ENCODE measurements around the gene SELENOI. TPM values are rescaled to one million over a fixed set of nuclear protein-coding genes. Genes with fewer than 3 reads are reported as not detected.

The SELENOI gene
- total RNA-seq, 1 experiment from 2014 or later, result 75.4 TPM

DNA sequence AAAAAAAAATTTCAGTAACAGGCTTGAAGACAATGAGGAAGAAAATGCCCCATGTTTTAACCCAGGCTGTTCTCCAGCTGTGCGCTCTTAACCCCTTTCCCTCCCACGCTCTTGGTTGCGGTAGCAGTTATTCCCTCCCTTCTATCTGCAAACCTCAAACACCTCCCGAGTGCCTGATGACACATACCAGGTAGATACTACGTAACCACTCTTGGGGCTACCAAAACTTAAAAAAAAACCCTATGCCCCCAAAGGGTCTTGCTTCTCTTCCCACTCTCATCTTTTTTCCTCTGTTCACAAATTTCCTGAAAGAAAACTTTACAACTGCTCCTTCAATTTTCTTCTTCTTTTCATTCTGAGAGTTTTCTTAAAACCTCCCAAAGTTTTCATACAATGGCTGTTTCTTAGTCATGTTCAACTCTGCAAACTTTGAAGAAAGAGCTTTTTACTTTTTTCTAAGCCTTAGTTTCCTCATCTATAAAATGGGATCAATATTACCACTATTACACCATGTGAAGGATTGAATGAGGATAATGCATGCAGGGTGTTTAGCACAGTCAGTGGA, 50.9 kb downstream of the SELENOI start:
- TF ChIP-seq, protein P1, sequence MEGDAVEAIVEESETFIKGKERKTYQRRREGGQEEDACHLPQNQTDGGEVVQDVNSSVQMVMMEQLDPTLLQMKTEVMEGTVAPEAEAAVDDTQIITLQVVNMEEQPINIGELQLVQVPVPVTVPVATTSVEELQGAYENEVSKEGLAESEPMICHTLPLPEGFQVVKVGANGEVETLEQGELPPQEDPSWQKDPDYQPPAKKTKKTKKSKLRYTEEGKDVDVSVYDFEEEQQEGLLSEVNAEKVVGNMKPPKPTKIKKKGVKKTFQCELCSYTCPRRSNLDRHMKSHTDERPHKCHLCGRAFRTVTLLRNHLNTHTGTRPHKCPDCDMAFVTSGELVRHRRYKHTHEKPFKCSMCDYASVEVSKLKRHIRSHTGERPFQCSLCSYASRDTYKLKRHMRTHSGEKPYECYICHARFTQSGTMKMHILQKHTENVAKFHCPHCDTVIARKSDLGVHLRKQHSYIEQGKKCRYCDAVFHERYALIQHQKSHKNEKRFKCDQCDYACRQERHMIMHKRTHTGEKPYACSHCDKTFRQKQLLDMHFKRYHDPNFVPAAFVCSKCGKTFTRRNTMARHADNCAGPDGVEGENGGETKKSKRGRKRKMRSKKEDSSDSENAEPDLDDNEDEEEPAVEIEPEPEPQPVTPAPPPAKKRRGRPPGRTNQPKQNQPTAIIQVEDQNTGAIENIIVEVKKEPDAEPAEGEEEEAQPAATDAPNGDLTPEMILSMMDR (IDR thresholded peaks at IDR 0.05; ENCODE audit: unreplicated experiment), result no peak
- Mint-ChIP-seq H3K27me3 (ENCODE audit: unreplicated experiment) (no peaks in the 10 kb centered on the region), H3K36me3 (ENCODE audit: insufficient read depth, unreplicated experiment) (peaks cover 7% of the 10 kb centered on the region), H3K4me1 (ENCODE audit: low read depth, unreplicated experiment) (no peaks in the 10 kb centered on the region), H3K27ac (ENCODE audit: unreplicated experiment) (no peak overlapping the region), H3K4me3 (ENCODE audit: low read depth, unreplicated experiment) (no peak overlapping the region), H3K9me3 (ENCODE audit: low read depth, unreplicated experiment) (no peaks in the 10 kb centered on the region)
- no peak for DNase-seq
- CTCF ChIA-PET, result interaction anchor here (0.6 kb wide), 1 partner anchor 1444 kb away, joined by 3 read pairs; no protein-coding TSS in a partner anchor
- no TSS peak for BruUV-seq (replicated peaks)
- intact Hi-C loops (cut with micrococcal nuclease; ENCODE audit: unreplicated experiment), result loop anchor here (5.0 kb wide), 1 partner anchor 35 kb away; no protein-coding TSS in a partner anchor

DNA sequence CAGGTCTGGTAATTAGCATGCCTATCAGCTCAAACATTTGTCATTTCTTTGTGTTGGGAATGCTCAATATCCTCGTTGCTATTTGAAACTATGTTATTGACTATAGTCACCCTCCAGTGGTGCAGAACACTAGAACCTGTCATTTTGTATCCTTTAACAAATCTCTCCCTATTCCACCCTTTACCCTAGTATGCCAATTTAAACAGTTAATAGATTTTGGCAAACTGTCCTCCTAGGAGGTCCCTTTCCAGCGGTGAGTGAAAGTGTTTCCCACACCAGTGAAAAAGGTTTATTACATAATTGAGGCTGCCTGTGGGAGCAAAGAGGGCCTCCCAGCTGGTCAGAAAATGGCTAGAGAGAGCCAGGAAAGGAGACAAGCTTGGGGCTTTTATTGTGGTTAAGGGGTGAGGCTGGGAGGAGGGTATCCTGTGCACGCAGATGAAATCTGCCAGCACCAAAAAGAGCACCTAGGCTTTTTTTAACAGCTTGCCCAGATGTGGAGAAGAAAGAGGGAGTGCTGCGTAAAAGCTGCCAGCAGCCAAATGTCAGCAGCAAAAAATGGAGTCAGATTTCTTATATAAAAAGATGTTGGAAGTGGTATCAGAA, 53.9 kb downstream of the SELENOI start:
- no TSS peak for BruUV-seq (replicated peaks)
- H3K4me1 Mint-ChIP-seq (ENCODE audit: low read depth, unreplicated experiment), result no peaks in the 10 kb centered on the region
- no peak overlapping the region for H3K4me3 Mint-ChIP-seq (ENCODE audit: low read depth, unreplicated experiment)
- TF ChIP-seq, protein P1 (IDR thresholded peaks at IDR 0.05; ENCODE audit: unreplicated experiment), result no peak
- DNase-seq, result no peak
- CTCF ChIA-PET, result no interaction called here
- no peak overlapping the region for H3K27ac Mint-ChIP-seq (ENCODE audit: unreplicated experiment)
- H3K36me3 Mint-ChIP-seq (ENCODE audit: insufficient read depth, unreplicated experiment), result peaks cover 7% of the 10 kb centered on the region
- intact Hi-C loops (cut with micrococcal nuclease; ENCODE audit: unreplicated experiment), result loop anchor here (5.0 kb wide), 1 partner anchor 38 kb away; no protein-coding TSS in a partner anchor
- no peaks in the 10 kb centered on the region for H3K9me3 Mint-ChIP-seq (ENCODE audit: low read depth, unreplicated experiment)
- H3K27me3 Mint-ChIP-seq (ENCODE audit: unreplicated experiment), result no peaks in the 10 kb centered on the region

DNA sequence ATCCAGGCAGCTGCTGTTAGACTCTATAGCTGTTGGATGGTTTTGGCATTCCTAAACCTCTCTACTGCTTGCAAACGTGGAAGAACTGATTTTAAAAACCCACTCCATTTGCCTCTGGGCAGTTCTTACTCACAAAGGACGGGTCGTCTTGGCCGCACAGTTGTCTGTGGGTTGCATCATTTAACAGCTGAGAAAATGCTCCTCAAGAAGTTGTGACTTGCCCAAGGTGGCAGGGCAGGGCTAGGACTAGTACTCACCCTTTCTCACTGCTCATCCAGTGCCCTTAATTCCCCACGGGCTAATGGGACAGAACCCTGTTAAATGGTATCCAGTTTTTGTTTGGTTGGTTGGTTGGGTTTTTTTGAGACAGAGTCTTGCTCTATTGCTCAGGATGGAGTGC, 54.8 kb downstream of the SELENOI start:
- Mint-ChIP-seq H3K27me3 (ENCODE audit: unreplicated experiment) (no peaks in the 10 kb centered on the region), H3K36me3 (ENCODE audit: insufficient read depth, unreplicated experiment) (peaks cover 7% of the 10 kb centered on the region), H3K9me3 (ENCODE audit: low read depth, unreplicated experiment) (no peaks in the 10 kb centered on the region), H3K4me1 (ENCODE audit: low read depth, unreplicated experiment) (no peaks in the 10 kb centered on the region), H3K27ac (ENCODE audit: unreplicated experiment) (no peak overlapping the region), H3K4me3 (ENCODE audit: low read depth, unreplicated experiment) (no peak overlapping the region)
- no peak for DNase-seq
- no TSS peak for BruUV-seq (replicated peaks)
- TF ChIP-seq, protein P1 (IDR thresholded peaks at IDR 0.05; ENCODE audit: unreplicated experiment), result no peak
- CTCF ChIA-PET, result interaction anchor here (0.7 kb wide), 1 partner anchor 378 kb away, joined by 4 read pairs; no protein-coding TSS in a partner anchor
- intact Hi-C loops (cut with micrococcal nuclease; ENCODE audit: unreplicated experiment), result no loop called here

DNA sequence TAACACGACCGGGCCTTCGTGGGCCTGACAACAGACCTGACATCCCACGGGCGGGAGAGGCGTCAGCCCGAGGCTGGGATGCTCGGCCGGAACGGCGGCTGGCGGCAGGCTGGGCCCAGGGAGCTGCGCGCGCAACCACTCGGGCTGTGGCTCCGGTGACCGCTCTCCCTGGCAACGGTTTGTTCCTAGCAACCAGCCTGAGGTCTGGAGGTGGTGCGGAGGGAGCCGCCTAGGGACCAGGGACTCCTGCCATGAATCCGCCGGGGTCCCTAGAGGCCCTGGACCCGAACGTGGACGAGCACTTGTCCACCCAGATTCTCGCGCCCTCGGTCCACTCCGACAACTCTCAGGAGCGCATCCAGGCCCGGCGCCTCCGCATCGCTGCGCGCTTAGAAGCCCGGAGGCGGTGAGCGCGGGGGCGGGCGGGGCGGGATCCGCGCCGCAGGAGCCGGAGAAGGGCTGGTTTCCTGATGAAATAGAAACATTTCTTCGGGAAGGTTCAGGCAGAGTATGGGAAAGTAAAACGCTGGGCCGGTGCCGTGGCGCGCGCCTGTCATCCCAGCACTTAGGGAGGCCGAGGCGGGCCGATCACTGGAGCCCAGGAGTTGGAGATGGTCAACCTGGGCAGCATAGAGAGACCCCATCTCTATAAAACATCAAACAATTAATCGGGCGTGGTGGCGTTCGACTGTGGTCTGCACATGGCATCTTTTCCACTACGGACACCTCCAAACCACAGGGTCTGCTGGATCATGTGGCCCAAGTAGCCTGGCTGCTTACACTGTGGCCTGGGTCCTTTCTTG, 56.0 kb downstream of the SELENOI start, which contains the start of gene DRC1:
Gene DRC1 (plus strand): TSS at position 182 of the 803 bp plus-strand sequence. CDS start 70 bp downstream, at position 252.
- intact Hi-C loops (cut with micrococcal nuclease; ENCODE audit: unreplicated experiment), result no loop called here
- CTCF ChIA-PET, result no interaction called here

More for the DNA sequence above, 56.0 kb downstream of the SELENOI start, which contains the start of gene DRC1:
- H3K4me3 Mint-ChIP-seq (ENCODE audit: low read depth, unreplicated experiment), result peak within 1 kb of the TSS; percentile 34
- H3K27ac Mint-ChIP-seq (ENCODE audit: unreplicated experiment), result no peak within 1 kb of the TSS
- H3K27me3 Mint-ChIP-seq (ENCODE audit: unreplicated experiment), result peaks cover under 1% of the 10 kb centered on the region
- TF ChIP-seq, protein P1 (IDR thresholded peaks at IDR 0.05; ENCODE audit: unreplicated experiment), result no peak
- BruUV-seq (replicated peaks), result no TSS peak
- no peaks in the 10 kb centered on the region for H3K36me3 Mint-ChIP-seq (ENCODE audit: insufficient read depth, unreplicated experiment)
- DNase-seq, result peak; percentile 88
- no peaks in the 10 kb centered on the region for H3K4me1 Mint-ChIP-seq (ENCODE audit: low read depth, unreplicated experiment)
- H3K9me3 Mint-ChIP-seq (ENCODE audit: low read depth, unreplicated experiment), result no peaks in the 10 kb centered on the region

Measured in Calu3 (cell line).